ENCODE data around the gene GLYATL1B. TPM values are rescaled to one million over a fixed set of nuclear protein-coding genes. Genes with fewer than 3 reads are reported as not detected.
A peak's percentile ranks its signal among the peaks of the same experiment; 100 is the strongest.

Gene GLYATL1B
- total RNA-seq, 2 donors from 2014 or later = not detected

DNA sequence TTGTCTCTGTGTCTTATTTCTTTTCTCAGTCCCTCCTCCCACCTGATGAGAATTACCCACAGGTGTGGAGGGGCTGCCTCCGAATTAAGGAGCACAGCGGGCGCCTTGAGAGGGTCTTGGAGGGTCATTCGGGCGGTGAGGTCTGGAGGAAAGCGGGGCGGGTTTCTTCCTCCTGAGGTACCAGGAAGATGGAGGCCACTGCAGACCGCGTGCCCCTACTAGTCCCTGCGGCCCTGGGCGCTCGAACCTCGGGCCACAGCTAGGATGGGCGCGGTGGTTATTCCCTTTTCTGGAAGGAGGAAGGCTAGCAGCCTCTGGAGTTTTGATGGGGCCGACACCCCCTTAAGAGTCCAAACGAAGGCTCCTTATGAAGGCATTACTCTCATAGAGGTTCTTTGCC, 51.1 kb downstream of the GLYATL1B start:
- Histone ChIP-seq H3K9me3 (no peaks in the 10 kb centered on the region), H3K27ac (no peak overlapping the region), H3K4me1 (ENCODE audit: control insufficient read depth in 1 of 2, low read depth in 2 of 2) (peaks cover 0 to 6% of the 10 kb centered on the region in 2 donors), H3K4me3 (no peak overlapping the region), H3K36me3 (peaks cover 5% of the 10 kb centered on the region), H3K27me3 (replicated peaks; ENCODE audit: insufficient read depth) (no peaks in the 10 kb centered on the region)
- ATAC-seq (ENCODE audit: insufficient number of reproducible peaks, low FRiP score, low read depth) (no peak), DNase-seq (ENCODE audit: low spot score) (no peak)
- no peak for TF ChIP-seq CTCF (IDR thresholded peaks at IDR 0.05)

DNA sequence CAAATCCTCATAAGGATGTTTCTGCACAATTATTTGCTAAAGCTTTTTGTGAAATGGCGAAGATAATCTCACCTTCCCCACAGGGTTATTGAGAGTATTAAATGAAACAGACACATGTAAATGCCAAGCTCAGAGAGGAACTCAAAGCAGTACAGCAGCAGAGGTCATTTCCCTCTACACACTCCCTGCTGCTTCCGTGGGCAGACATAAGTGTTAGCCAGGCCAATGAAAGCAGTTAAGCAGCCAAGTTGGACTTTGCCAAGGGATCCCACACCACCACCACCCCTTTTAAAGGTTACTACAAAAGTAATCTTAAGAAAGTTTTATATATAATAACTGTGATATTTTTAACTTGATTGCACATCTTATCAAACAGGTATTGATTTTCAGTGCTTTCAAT, 52.5 kb downstream of the GLYATL1B start:
- Histone ChIP-seq H3K27me3 (replicated peaks; ENCODE audit: insufficient read depth) (no peaks in the 10 kb centered on the region), H3K27ac (no peak overlapping the region), H3K36me3 (no peaks in the 10 kb centered on the region), H3K9me3 (no peaks in the 10 kb centered on the region), H3K4me3 (no peak overlapping the region), H3K4me1 (ENCODE audit: control insufficient read depth in 1 of 2, low read depth in 2 of 2) (peaks cover 2 to 11% of the 10 kb centered on the region in 2 donors)
- ATAC-seq (ENCODE audit: insufficient number of reproducible peaks, low FRiP score, low read depth) (no peak), DNase-seq (ENCODE audit: low spot score) (no peak)
- TF ChIP-seq CTCF (IDR thresholded peaks at IDR 0.05) = no peak

- ATAC-seq (ENCODE audit: insufficient number of reproducible peaks, low FRiP score, low read depth) (no peak), DNase-seq (ENCODE audit: low spot score) (no peak)
- Histone ChIP-seq H3K4me1 (ENCODE audit: control insufficient read depth in 1 of 2, low read depth in 2 of 2) (peaks cover 9 to 25% of the 10 kb centered on the region in 2 donors), H3K4me3 (no peak overlapping the region), H3K9me3 (no peaks in the 10 kb centered on the region), H3K27ac (peak overlapping the region in 1 of 2 donors; percentile 94), H3K27me3 (replicated peaks; ENCODE audit: insufficient read depth) (no peaks in the 10 kb centered on the region), H3K36me3 (no peaks in the 10 kb centered on the region)
- TF ChIP-seq CTCF (IDR thresholded peaks at IDR 0.05) = no peak
These were observed 55.1 kb downstream of the GLYATL1B start for GRCh38 chr11:59141191-59141590.

GRCh38 chr11:59141673-59142460, 55.8 kb downstream of the GLYATL1B start:
- no peak for DNase-seq (ENCODE audit: low spot score)
- Histone ChIP-seq H3K4me1 (ENCODE audit: control insufficient read depth in 1 of 2, low read depth in 2 of 2) (peaks cover 9 to 25% of the 10 kb centered on the region in 2 donors), H3K27me3 (replicated peaks; ENCODE audit: insufficient read depth) (no peaks in the 10 kb centered on the region), H3K9me3 (no peaks in the 10 kb centered on the region), H3K27ac (peak overlapping the region; percentile 90 to 94), H3K36me3 (no peaks in the 10 kb centered on the region), H3K4me3 (peak overlapping the region; percentile 89)
- no peak for TF ChIP-seq CTCF (IDR thresholded peaks at IDR 0.05)
- ATAC-seq (ENCODE audit: insufficient number of reproducible peaks, low FRiP score, low read depth) = no peak

- peak within 1 kb of the TSS; percentile 89 for H3K4me3 ChIP-seq
- DNase-seq (ENCODE audit: low spot score) (peak; percentile 60), ATAC-seq (ENCODE audit: insufficient number of reproducible peaks, low FRiP score, low read depth) (peak; percentile 76)
- no peaks in the 10 kb centered on the region for H3K36me3 ChIP-seq
- no peaks in the 10 kb centered on the region for H3K9me3 ChIP-seq
- H3K27me3 ChIP-seq (replicated peaks; ENCODE audit: insufficient read depth) = no peaks in the 10 kb centered on the region
- no peak for TF ChIP-seq CTCF (IDR thresholded peaks at IDR 0.05)
- H3K27ac ChIP-seq = peak within 1 kb of the TSS; percentile 90 to 94
- H3K4me1 ChIP-seq (ENCODE audit: control insufficient read depth in 1 of 2, low read depth in 2 of 2) = peaks cover 9 to 25% of the 10 kb centered on the region in 2 donors
These were observed 56.7 kb downstream of the GLYATL1B start, which contains the start of gene FAM111A for GRCh38 chr11:59142530-59143507. Gene FAM111A (plus strand): TSS chr11:59142856. CDS start chr11:59148873, 6,017 bp downstream.

All from thoracic aorta (tissue), 2 donors.